GM12874 (cell line): ENCODE measurements around the gene KIAA1614.

Experiments used
- CTCF ChIP-seq: IDR thresholded peaks from 2 replicates; pipeline ENCODE4 v1.5.1; 2011; ENCODE audit warnings: low read depth, mild to moderate bottlenecking, control low read depth, low read length, moderate library complexity; ENCODE audit not compliant: insufficient read depth

KIAA1614 gene

GRCh38 chr1:180947901-180948640 lies 35.4 kb downstream of the KIAA1614 start:
- no peak for TF ChIP-seq CTCF

GRCh38 chr1:180948641-180949615 lies 36.2 kb downstream of the KIAA1614 start:
- TF ChIP-seq CTCF: no peak

GRCh38 chr1:180949616-180950000 lies 36.9 kb downstream of the KIAA1614 start:
- TF ChIP-seq CTCF: no peak

GRCh38 chr1:180950321-180950720 lies 37.6 kb downstream of the KIAA1614 start:
- no peak for TF ChIP-seq CTCF

GRCh38 chr1:180951186-180951745 lies 38.6 kb downstream of the KIAA1614 start:
- TF ChIP-seq CTCF: no peak

GRCh38 chr1:180951836-180952656 lies 39.3 kb downstream of the KIAA1614 start:
- no peak for TF ChIP-seq CTCF
